Measurements from ENCODE around the gene NET1. TPM values are rescaled to one million over a fixed set of nuclear protein-coding genes. Genes with fewer than 3 reads are reported as not detected.

The NET1 gene
- total RNA-seq, 3 donors from 2014 or later (not counting 1 experiment from before 2014, with no cell fraction given) = 10.4 to 17.9 (median 13.8) TPM

DNA sequence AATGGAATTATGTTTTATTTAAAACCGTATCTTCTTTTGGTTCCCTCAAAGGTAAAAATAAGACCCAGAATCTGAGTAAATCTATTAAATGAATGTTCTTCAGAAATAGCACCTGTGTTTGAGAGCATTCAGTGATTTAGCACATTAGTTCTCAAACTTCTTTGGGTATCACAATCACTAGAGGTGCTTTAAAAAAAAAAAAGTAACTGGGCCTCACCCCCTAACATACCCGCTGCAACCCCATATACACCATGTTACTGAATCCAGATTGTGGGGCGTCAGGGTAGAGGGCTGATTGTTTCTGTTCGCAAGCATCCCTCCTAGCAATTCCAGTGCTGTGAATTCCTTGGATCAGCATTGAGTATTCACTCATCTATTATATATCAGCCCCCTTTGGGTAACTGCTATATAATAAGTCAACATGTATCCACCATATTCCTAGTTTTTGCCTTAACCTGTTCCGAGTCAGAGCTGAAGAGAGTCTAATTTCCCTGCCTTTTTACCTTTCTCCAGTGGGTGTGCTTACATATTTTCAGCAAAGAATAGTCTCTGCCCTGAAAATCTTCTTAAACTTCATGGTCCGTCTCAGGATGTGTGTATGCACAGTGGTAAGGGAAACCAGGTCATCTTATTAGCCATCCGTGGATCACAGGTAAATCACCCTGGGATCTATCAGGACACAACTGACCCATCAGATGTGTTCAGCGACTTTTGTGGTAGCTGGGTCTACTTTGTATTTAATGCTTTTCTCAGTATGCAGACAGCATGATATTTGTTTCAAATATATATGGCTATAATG lies 46.8 kb downstream of the NET1 start:
- Histone ChIP-seq H3K36me3 (ENCODE audit: control insufficient read depth, insufficient read depth, low read length) (peaks cover 6% of the 10 kb centered on the region), H3K27me3 (ENCODE audit: control insufficient read depth, insufficient read depth, low read length) (no peaks in the 10 kb centered on the region), H3K9me3 (ENCODE audit: control insufficient read depth, insufficient read depth, low read length) (no peaks in the 10 kb centered on the region), H3K4me1 (ENCODE audit: control insufficient read depth, insufficient read depth, low read length) (no peaks in the 10 kb centered on the region), H3K27ac (ENCODE audit: low read length) (no peak overlapping the region), H3K4me3 (ENCODE audit: low read length) (no peak overlapping the region)
- no peaks in the 10 kb centered on the region for H3K36me3 Mint-ChIP-seq
- no peak overlapping the region for H3K27ac Mint-ChIP-seq
- TF ChIP-seq, protein P1, sequence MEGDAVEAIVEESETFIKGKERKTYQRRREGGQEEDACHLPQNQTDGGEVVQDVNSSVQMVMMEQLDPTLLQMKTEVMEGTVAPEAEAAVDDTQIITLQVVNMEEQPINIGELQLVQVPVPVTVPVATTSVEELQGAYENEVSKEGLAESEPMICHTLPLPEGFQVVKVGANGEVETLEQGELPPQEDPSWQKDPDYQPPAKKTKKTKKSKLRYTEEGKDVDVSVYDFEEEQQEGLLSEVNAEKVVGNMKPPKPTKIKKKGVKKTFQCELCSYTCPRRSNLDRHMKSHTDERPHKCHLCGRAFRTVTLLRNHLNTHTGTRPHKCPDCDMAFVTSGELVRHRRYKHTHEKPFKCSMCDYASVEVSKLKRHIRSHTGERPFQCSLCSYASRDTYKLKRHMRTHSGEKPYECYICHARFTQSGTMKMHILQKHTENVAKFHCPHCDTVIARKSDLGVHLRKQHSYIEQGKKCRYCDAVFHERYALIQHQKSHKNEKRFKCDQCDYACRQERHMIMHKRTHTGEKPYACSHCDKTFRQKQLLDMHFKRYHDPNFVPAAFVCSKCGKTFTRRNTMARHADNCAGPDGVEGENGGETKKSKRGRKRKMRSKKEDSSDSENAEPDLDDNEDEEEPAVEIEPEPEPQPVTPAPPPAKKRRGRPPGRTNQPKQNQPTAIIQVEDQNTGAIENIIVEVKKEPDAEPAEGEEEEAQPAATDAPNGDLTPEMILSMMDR (IDR thresholded peaks at IDR 0.05) = no peak
- intact Hi-C loops (cut with micrococcal nuclease) = no loop called here
- ATAC-seq (no peak), DNase-seq (no peak)
- no peak overlapping the region for H3K4me3 Mint-ChIP-seq
- H3K4me1 Mint-ChIP-seq = no peaks in the 10 kb centered on the region
- peaks cover 0 to 5% of the 10 kb centered on the region in 2 donors for H3K27me3 Mint-ChIP-seq (ENCODE audit: low read depth in 2 of 2)
- no peaks in the 10 kb centered on the region for H3K9me3 Mint-ChIP-seq
- WGBS (ENCODE audit: insufficient coverage) = 97% methylated on average over 7 of the region's 8 CpGs

DNA sequence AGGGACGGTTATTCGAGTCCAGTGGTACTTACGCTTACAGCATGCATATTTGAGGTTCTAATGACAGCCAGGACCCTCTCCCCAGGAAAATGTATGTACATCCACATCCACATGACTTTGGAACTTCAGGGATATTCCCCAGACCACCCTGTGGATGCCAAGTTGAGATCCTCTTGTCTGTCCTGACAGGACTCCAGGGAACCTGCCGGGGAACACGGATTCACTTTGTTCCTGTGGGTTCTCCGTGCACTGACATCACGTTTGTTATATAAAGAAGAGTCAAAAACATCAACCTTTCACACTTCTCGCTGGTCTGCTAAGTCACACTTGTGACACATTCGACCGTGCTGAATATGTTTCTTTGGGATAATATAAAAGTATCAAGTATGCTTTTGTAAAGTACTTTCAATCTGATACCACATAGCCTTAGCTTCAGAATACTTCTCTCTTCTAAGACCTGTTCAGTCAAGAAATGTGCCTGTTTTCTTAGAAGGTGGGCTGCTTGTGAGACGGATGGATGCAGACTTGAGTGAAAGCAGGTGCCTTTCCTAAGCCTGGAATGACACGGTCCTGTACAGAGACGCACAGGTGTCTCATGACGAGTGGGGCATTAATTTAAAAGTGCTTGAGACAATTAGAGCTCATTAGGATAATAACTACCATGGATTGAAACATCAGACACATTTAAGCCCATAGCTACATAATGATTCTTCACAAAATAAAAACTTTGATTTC lies 48.3 kb downstream of the NET1 start:
- Mint-ChIP-seq H3K27me3 (ENCODE audit: low read depth in 2 of 2) (peaks cover 0 to 5% of the 10 kb centered on the region in 2 donors), H3K4me3 (no peak overlapping the region), H3K4me1 (no peaks in the 10 kb centered on the region), H3K9me3 (no peaks in the 10 kb centered on the region), H3K27ac (no peak overlapping the region), H3K36me3 (no peaks in the 10 kb centered on the region)
- no peak overlapping the region for H3K4me3 ChIP-seq (ENCODE audit: low read length)
- H3K27me3 ChIP-seq (ENCODE audit: control insufficient read depth, insufficient read depth, low read length) = no peaks in the 10 kb centered on the region
- intact Hi-C loops (cut with micrococcal nuclease) = no loop called here
- 90% methylated on average over 11 of the region's 14 CpGs for WGBS (ENCODE audit: insufficient coverage)
- peaks cover 6% of the 10 kb centered on the region for H3K36me3 ChIP-seq (ENCODE audit: control insufficient read depth, insufficient read depth, low read length)
- ATAC-seq (no peak), DNase-seq (no peak)
- H3K27ac ChIP-seq (ENCODE audit: low read length) = no peak overlapping the region
- no peaks in the 10 kb centered on the region for H3K4me1 ChIP-seq (ENCODE audit: control insufficient read depth, insufficient read depth, low read length)
- no peaks in the 10 kb centered on the region for H3K9me3 ChIP-seq (ENCODE audit: control insufficient read depth, insufficient read depth, low read length)
- TF ChIP-seq, protein P1 (IDR thresholded peaks at IDR 0.05) = no peak

DNA sequence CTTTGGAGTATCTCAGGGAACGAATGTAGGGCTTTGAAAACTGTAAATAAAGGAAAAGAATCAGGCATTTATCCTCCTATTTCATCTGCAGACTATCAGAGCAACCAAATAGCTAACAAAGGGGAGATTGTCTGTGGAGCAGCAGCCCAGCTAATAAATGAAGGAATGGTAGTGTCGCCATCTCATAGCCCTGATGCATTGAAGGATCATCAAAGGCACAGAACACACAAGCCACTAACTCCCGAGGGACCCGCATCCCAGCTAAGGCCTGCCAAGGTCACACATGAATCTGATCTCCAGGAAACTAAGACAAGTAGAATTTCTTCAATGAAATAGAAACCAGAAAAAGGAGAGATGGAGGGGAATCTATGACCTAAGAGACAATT lies 48.8 kb downstream of the NET1 start:
- TF ChIP-seq, protein P1 (IDR thresholded peaks at IDR 0.05) = no peak
- Histone ChIP-seq H3K27ac (ENCODE audit: low read length) (no peak overlapping the region), H3K9me3 (ENCODE audit: control insufficient read depth, insufficient read depth, low read length) (no peaks in the 10 kb centered on the region), H3K4me3 (ENCODE audit: low read length) (no peak overlapping the region), H3K36me3 (ENCODE audit: control insufficient read depth, insufficient read depth, low read length) (peaks cover 2% of the 10 kb centered on the region), H3K27me3 (ENCODE audit: control insufficient read depth, insufficient read depth, low read length) (no peaks in the 10 kb centered on the region), H3K4me1 (ENCODE audit: control insufficient read depth, insufficient read depth, low read length) (no peaks in the 10 kb centered on the region)
- Mint-ChIP-seq H3K9me3 (no peaks in the 10 kb centered on the region), H3K36me3 (no peaks in the 10 kb centered on the region), H3K27me3 (ENCODE audit: low read depth in 2 of 2) (peaks cover 0 to 5% of the 10 kb centered on the region in 2 donors), H3K27ac (no peak overlapping the region), H3K4me3 (no peak overlapping the region), H3K4me1 (no peaks in the 10 kb centered on the region)
- DNase-seq (no peak), ATAC-seq (no peak)
- WGBS (ENCODE audit: insufficient coverage) = 94% methylated on average over 3 of the region's 4 CpGs
- intact Hi-C loops (cut with micrococcal nuclease) = no loop called here

Data from natural killer cell (primary cell).